Pancreas (tissue), 10 donors: Measurements from ENCODE around the gene DOCK4. TPM values are rescaled to one million over a fixed set of nuclear protein-coding genes. Genes with fewer than 3 reads are reported as not detected.

Experiments used
- ATAC-seq, 4 donors: fragments of 200-7000 bp; cut with Tn5 transposase; one replicate each; pipeline versions ENCODE4 v1.8.0 to v1.9.1; 2020; ENCODE audit warnings: mild to moderate bottlenecking in 4 of 4, moderate library complexity in 4 of 4
- DNase-seq, 6 donors: peaks; one replicate each; pipeline ENCODE4 v3.0.0-alpha.2; 2020
- FAIRE-seq: peaks from 2 replicates; lab custom pipeline; 2012; peaks lifted over from hg19 to GRCh38; lab: Jason Lieb, UNC
- H3K27ac ChIP-seq, 4 donors: fragments of 200-600 bp; sonication (generic); 1 replicate in 3 of 4; 2 replicates in 1 of 4; pipeline versions ENCODE4 v1.5.0 to v1.8.0; 2020
- H3K27me3 ChIP-seq, 4 donors: fragments of 200-600 bp; one replicate each; pipeline ENCODE4 v1.8.0; 2021
- H3K36me3 ChIP-seq, 3 donors: fragments of 200-600 bp; sonication (generic) in 1 of 3; one replicate each; pipeline versions ENCODE4 v1.5.0 to v1.8.0; 2020 to 2021
- H3K4me1 ChIP-seq, 3 donors: fragments of 200-600 bp; one replicate each; pipeline ENCODE4 v1.8.0; 2021
- H3K4me3 ChIP-seq, 4 donors: fragments of 200-600 bp; sonication (generic) in 2 of 4; one replicate each; pipeline versions ENCODE4 v1.5.0 to v1.8.0; 2020 to 2021
- H3K9me3 ChIP-seq, 4 donors: fragments of 200-600 bp; one replicate each; pipeline ENCODE4 v1.8.0; 2021
- CTCF ChIP-seq, 4 donors: fragments of 200-600 bp; sonication (generic) in 3 of 4; IDR thresholded peaks; one replicate each; pipeline versions ENCODE4 v1.5.0 to v1.8.0; 2021; ENCODE audit warnings: antibody characterized with exemption in 4 of 4
- WGBS, 2 donors: extraction: QIAGEN DNeasy Blood & Tissue Kit; methylation state at CpG; one replicate each; pipeline ENCODE4 v1.1.7; 2013; 5-methylcytosine and 5-hydroxymethylcytosine counted together
- intact Hi-C, 3 donors: fragments of 100-400 bp; cut with DNase I; formaldehyde crosslinking; loops; one replicate each; pipeline versions ENCODE4 v1.11.1 to v1.14.2; 2022
- polyA plus RNA-seq, 2 donors: library from polyadenylated mRNA; stranded (reverse); fragments of 200-250 nt; gene quantifications; one replicate each; pipeline ENCODE4 v1.2.3, GENCODE V29; 2013
- total RNA-seq, 6 donors: library from RNA; stranded (reverse); fragmentation: NEBNext Ultra II Directional in 4 of 6; extraction: Animal tissue kit (Norgen Biotek cat#: 25700) in 4 of 6; gene quantifications; one replicate each; pipeline versions ENCODE4 v1.2.1 to v1.2.4, GENCODE V29; 2021 to 2023
- donor health status: healthy with polysubstance abuse.
- donor health status: DM: no; HTN: no; CAD: no; lungs with moderate emphysema.
- donor health status: DM: no; HTN: no; CAD: no.
- donor health status: control.
- donor health status: control.
- donor health status: Bipolar disorder and iron deficiency.
- donor health status: DM: yes; HTN: yes; CAD: no.
- donor health status: DM: no; HTN: no; CAD: no.
- donor health status: DM: no; HTN: no; CAD: no.
- donor health status: DM: yes; HTN: yes; CAD: no.

DOCK4 gene
- total and polyA plus RNA-seq, 8 donors: 5.4 to 15.5 (median 6.1) TPM

DNA sequence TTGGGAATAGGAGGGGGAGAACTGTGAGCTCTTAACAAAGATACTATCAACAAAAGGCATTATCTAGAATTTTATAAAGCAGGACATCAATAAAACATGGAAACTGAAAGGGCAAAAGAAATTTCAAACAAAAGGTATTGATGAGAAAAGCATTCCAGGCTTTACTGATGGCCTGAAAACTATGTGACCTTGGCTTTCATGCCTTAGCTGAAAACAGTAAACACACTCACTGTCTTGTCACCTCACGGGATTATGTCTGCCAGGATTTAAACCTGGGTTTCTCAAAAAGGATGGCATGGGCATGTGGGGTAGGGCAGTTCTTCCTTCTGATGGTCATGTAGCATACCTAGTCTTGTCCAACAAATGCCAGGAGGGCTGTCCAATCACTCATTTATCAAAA, 22.9 kb downstream of the DOCK4 start:
- H3K4me3 ChIP-seq: no peak overlapping the region
- DNase-seq (no peak), FAIRE-seq (no peak), ATAC-seq (no peak)
- 82 to 95% methylated on average over 1 of the region's 1 CpG for WGBS, 2 donors
- H3K9me3 ChIP-seq: no peaks in the 10 kb centered on the region
- H3K27me3 ChIP-seq: no peaks in the 10 kb centered on the region
- intact Hi-C loops: no loop called here
- no peaks in the 10 kb centered on the region for H3K4me1 ChIP-seq
- TF ChIP-seq CTCF (IDR thresholded peaks at IDR 0.05): no peak
- no peaks in the 10 kb centered on the region for H3K36me3 ChIP-seq
- no peak overlapping the region for H3K27ac ChIP-seq

DNA sequence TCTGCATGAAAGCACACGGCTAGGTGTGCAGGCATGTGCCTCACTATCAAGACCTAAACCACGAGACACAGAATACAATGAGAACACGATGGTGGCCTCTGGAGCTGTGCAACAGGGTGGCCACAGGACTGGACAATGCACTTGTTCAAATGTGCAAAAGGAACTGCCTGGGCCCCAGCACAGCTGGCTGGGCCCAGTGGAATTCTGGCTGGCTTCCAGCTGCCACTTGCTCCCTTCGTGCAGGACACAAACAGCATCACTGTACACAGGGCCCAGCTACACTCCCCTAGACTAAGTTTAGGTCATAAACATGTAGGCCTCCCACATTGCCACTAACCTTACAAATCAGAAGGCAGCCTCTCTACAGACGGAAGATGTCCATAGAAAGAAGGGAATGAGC, 23.4 kb downstream of the DOCK4 start:
- DNase-seq (peak in 1 of 6 donors; percentile 52), ATAC-seq (peak in 1 of 4 donors; percentile 31), FAIRE-seq (no peak)
- Histone ChIP-seq H3K27me3 (no peaks in the 10 kb centered on the region), H3K4me1 (no peaks in the 10 kb centered on the region), H3K9me3 (no peaks in the 10 kb centered on the region), H3K36me3 (no peaks in the 10 kb centered on the region), H3K4me3 (no peak overlapping the region), H3K27ac (no peak overlapping the region)
- intact Hi-C loops: no loop called here
- TF ChIP-seq CTCF (IDR thresholded peaks at IDR 0.05): no peak
- WGBS, 2 donors: 76 to 81% methylated on average over 5 of the region's 5 CpGs

DNA sequence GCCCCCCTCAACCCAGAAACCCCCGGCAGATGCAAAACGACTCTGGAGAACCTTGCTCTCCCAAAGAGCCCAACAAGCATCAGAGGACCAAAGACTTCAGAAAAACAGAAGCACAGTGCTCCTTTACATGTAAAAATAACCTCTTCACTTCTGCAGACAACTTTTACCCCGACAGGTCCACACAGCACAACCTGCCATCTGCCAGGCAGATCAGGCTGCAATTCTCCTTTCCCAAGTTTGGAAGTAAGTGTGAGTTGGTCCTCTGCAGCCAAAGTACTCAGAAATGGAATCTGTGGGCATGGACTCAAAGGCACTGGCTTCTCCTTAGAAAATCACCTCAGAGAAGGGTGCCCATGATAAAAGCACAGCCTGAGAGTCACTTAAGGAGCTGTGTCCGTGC, 26.0 kb downstream of the DOCK4 start:
- H3K27ac ChIP-seq: no peak overlapping the region
- DNase-seq (no peak), ATAC-seq (no peak), FAIRE-seq (no peak)
- no peak for TF ChIP-seq CTCF (IDR thresholded peaks at IDR 0.05)
- H3K36me3 ChIP-seq: no peaks in the 10 kb centered on the region
- no peaks in the 10 kb centered on the region for H3K9me3 ChIP-seq
- H3K4me3 ChIP-seq: no peak overlapping the region
- intact Hi-C loops: no loop called here
- no peaks in the 10 kb centered on the region for H3K4me1 ChIP-seq
- WGBS, 2 donors: 76 to 86% methylated on average over 4 of the region's 4 CpGs
- H3K27me3 ChIP-seq: no peaks in the 10 kb centered on the region

DNA sequence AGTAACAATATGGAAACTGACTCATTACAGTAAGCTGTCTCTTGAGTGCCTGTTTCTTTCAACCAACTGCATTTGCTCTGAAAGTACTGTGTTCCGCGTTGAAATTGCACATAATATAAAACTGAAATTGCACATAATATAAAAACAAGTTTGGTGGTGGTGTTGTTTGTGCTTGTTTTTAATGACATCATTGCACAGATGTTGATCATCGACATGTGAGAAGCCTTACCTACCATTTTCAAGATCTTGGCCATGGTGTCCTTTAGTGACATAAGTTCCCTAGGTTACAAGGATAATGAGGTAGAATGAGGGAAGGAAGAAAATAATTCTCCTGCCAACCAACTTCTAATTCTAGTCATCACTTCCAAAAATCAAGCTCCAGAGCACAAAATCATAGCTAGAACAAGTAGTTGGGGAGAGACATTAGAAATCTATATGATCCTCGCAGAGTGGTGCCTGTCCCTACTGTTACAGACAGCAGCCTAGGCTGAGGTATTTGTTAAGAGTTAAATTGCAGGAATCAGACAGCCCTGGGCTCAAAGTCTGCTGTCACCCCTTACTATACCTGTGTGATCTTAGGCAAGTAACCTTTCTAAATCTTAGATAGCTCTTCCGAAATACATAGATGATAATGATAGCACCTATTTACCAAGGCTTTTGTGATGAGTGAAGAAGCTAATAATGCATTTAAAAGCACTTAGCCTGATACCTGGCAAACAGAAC, 29.3 kb downstream of the DOCK4 start:
- intact Hi-C loops: no loop called here
- FAIRE-seq (no peak), ATAC-seq (no peak), DNase-seq (no peak)
- H3K36me3 ChIP-seq: no peaks in the 10 kb centered on the region
- 89 to 90% methylated on average over 5 of the region's 5 CpGs for WGBS, 2 donors
- no peak overlapping the region for H3K27ac ChIP-seq
- no peaks in the 10 kb centered on the region for H3K4me1 ChIP-seq
- no peak for TF ChIP-seq CTCF (IDR thresholded peaks at IDR 0.05)
- no peaks in the 10 kb centered on the region for H3K9me3 ChIP-seq
- H3K27me3 ChIP-seq: no peaks in the 10 kb centered on the region
- H3K4me3 ChIP-seq: no peak overlapping the region

DNA sequence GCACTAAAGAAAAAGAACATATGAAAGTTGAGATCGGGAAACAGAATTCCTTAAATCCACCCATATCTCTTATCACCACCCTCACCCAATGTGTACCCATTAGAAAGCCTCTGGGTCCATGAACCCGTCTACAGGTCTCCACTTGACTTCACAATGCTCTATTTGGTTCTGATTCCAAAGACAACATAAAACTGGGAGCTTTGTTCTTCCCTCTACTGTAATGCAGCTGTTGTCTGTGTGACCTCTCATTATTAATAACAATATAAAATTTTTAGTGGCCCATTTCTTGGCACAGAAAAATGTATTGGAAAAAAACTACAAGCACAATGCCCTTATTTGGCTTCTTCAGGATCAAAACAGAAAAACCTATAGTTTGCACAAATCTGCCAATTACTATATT, 30.0 kb downstream of the DOCK4 start:
- no peaks in the 10 kb centered on the region for H3K27me3 ChIP-seq
- DNase-seq: no peak
- no peak overlapping the region for H3K27ac ChIP-seq
- no peak for FAIRE-seq
- H3K9me3 ChIP-seq: no peaks in the 10 kb centered on the region
- 80 to 83% methylated on average over 2 of the region's 2 CpGs for whole genome bisulfite sequencing, 2 donors
- H3K4me3 ChIP-seq: no peak overlapping the region
- no peaks in the 10 kb centered on the region for H3K4me1 ChIP-seq
- H3K36me3 ChIP-seq: no peaks in the 10 kb centered on the region
- no peak for TF ChIP-seq CTCF (IDR thresholded peaks at IDR 0.05)
- intact Hi-C loops: no loop called here
- no peak for ATAC-seq
